GDM1 (cell line): ENCODE data around the gene IFI44L.

Experiments
- DNase-seq: peaks from one replicate; lab custom pipeline; 2025; lab: John Stamatoyannopoulos, UW

IFI44L gene

DNA sequence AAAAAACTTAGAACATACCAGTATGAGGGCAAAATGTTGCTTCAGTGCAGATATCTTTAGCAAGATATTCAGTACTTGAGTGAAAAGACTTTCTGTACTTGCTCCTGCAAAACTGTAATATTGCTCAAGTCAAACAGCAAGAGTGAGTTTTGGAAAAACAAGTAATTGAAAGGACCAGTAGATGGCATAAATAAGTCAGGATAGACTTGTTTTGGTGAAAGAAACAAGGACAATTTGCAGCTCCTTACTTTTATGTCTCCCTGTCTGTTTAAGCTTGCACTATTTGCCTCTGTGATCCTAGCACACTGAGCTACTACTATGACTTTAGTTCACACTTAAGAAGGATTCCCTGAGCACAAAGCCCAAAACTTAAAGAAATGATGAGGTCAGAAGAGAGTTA, 68.4 kb downstream of the IFI44L start:
- no peak for DNase-seq

DNA sequence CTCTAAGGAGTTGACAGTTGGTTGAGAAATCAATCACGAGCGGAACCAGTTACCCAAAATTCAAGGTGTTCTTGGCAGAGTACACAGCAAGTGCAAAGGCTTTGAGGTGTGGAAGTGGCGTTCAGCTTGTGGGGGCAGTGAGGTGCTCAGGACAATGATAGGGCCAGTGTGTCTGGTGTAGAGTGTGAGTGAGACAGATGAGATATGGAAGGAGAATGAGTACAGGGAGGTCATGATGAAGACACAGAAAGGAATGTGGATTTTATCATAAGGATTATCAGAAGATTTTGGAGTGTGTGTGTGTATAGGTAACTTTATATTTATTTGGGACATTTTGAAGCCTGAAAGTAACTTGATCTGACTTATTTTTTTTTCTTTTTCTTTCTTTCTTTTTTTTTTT, 70.3 kb downstream of the IFI44L start:
- DNase-seq, result no peak

DNA sequence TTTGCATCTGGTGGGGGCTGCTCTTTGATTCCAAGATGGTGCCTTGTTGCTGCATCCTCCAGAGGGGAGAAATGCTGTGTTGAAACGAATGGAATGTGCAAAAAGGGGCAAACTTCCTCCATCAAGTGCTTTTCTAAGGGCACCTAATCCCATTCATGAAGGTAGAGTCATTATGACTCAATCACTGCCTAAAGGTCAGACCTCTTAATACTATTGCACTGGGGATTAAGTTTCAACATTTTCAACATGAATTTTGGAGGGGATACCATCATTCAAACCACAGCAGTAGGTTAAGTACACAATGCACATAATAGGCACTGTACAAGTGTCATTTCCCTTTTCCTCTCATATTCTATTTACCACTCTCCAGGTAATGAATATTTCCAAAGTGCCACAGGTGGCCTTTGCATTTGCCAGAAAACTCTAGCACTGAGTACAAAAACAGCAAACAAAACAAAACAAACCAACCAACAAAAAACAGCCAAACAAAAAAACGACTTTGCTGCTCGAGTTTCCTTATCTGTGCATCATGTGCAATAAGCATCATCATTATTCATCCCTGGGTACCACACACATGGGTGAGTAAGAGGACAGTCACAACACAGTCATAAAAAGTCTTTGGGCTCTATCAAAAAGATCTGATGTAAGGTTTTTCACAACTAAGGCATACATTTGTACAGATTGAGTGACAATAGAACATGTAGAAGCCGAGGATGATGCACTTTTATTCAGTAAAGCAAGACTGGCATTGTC, 71.9 kb downstream of the IFI44L start:
- no peak for DNase-seq
